Thyroid gland (tissue), 4 donors: ENCODE results near the gene OPN1LW.

Experiments used
- POLR2A ChIP-seq, 2 donors: fragments of 450-650 bp; IDR thresholded peaks; one replicate each; pipeline ENCODE4 v1.6.1; 2017; ENCODE audit warnings: antibody characterized with exemption in 2 of 2, mild to moderate bottlenecking in 2 of 2, moderate library complexity in 1 of 2
- TF ChIP-seq, protein P1 (sequence below), 6 experiments: fragments of 200-600 bp in 3 of 6; fragments of 450-650 bp in 3 of 6; sonication (generic) in 3 of 6; IDR thresholded peaks; one replicate each; pipeline ENCODE4 v1.5.1; 2016 to 2019; ENCODE audit warnings: antibody characterized with exemption in 6 of 6, mild to moderate bottlenecking in 2 of 6, inconsistent platforms in 1 of 6, moderate library complexity in 1 of 6

DNA sequence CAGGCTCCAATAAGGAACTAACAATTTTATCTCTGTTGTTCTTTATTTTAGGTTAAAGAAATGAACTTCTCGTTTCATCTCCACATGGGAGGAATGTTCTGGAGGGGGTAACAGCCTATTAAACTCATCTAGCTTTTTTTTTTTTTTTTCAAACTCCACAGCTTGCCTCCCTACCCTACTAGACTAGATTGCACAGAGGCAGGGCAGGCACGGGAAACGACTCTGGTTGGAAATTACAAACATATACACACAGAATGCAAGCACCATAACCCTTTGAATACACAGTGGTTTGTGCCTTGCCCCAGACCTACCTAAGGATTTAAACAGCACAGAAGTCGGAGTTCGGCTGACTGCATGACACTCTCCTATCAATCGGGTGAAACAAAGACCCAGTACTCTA, 49.2 kb upstream of the OPN1LW start:
- TF ChIP-seq POLR2A (IDR thresholded peaks at IDR 0.05), result no peak
- TF ChIP-seq, protein P1, sequence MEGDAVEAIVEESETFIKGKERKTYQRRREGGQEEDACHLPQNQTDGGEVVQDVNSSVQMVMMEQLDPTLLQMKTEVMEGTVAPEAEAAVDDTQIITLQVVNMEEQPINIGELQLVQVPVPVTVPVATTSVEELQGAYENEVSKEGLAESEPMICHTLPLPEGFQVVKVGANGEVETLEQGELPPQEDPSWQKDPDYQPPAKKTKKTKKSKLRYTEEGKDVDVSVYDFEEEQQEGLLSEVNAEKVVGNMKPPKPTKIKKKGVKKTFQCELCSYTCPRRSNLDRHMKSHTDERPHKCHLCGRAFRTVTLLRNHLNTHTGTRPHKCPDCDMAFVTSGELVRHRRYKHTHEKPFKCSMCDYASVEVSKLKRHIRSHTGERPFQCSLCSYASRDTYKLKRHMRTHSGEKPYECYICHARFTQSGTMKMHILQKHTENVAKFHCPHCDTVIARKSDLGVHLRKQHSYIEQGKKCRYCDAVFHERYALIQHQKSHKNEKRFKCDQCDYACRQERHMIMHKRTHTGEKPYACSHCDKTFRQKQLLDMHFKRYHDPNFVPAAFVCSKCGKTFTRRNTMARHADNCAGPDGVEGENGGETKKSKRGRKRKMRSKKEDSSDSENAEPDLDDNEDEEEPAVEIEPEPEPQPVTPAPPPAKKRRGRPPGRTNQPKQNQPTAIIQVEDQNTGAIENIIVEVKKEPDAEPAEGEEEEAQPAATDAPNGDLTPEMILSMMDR (IDR thresholded peaks at IDR 0.05), result no peak
